Measurements from ENCODE around the gene TEX13B. TPM values are rescaled to one million over a fixed set of nuclear protein-coding genes. Genes with fewer than 3 reads are reported as not detected.

The TEX13B gene, protein sequence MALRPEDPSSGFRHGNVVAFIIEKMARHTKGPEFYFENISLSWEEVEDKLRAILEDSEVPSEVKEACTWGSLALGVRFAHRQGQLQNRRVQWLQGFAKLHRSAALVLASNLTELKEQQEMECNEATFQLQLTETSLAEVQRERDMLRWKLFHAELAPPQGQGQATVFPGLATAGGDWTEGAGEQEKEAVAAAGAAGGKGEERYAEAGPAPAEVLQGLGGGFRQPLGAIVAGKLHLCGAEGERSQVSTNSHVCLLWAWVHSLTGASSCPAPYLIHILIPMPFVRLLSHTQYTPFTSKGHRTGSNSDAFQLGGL
- not detected in 2 replicates for total RNA-seq

DNA sequence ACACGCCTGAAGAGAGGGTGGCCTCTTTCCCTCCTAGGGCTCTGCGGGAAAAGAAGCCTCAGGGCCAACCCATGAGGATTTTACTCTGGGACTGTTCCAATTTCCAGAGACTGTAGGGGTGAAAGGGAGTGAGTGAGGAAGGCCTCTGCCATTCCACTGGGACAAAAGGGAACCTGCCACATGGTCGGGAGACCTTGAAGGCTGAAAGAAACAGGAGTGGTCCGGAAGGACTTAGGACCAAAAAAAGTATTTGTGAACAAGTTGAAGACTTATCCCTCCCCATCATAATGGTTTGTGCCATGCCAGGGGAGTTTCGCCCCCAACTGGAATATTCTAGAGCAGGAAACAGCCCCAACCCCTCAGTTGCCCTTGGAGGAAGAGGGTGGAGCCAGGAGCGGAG is at the start of gene TEX13B:
TEX13B (minus strand) TSS at position 15 of the 400 bp plus-strand sequence. CDS start 243 bp downstream, outside the sequence.

Other genes with a start within 250 kb of the TEX13B start
- 19.5 and 26.1 TPM in 2 replicates for gene TSC22D3, start 206.6 kb downstream of the TEX13B start, total RNA-seq
- not detected in 2 replicates for gene NCBP2L, start 204.6 kb downstream of the TEX13B start, total RNA-seq
- gene MID2, start 156.5 kb downstream of the TEX13B start, total RNA-seq, result 4.3 and 4.8 TPM in 2 replicates
- gene VSIG1, start 62.7 kb upstream of the TEX13B start, total RNA-seq, result not detected in 2 replicates
- 106 and 116 TPM in 2 replicates for gene PSMD10, start 109.2 kb upstream of the TEX13B start, total RNA-seq
- 10.8 and 15.7 TPM in 2 replicates for gene ATG4A, start 109.4 kb upstream of the TEX13B start, total RNA-seq

All from smooth muscle cell of trachea (primary cell).